GM06990 (cell line): ENCODE data around the gene RNF31.

Experiments
- DNase-seq: peaks from one replicate; pipeline ENCODE4 v3.0.0-alpha.2; 2011; ENCODE audit not compliant: insufficient read length; ENCODE audit errors: extremely low read depth
- H3K27me3 ChIP-seq: replicated peaks from 2 replicates; pipeline ENCODE4 v1.6.0; 2011; ENCODE audit warnings: low read length; ENCODE audit not compliant: control insufficient read depth, insufficient read depth
- H3K36me3 ChIP-seq: 2 replicates; pipeline ENCODE4 v1.5.1; 2011; ENCODE audit warnings: low read length; ENCODE audit not compliant: control insufficient read depth, insufficient read depth
- H3K4me3 ChIP-seq: replicated peaks from 2 replicates; pipeline ENCODE4 v1.5.1; 2011; ENCODE audit warnings: low read depth, mild to moderate bottlenecking, control low read depth, low read length
- CTCF ChIP-seq: IDR thresholded peaks from 2 replicates; pipeline ENCODE4 v1.5.1; 2011; ENCODE audit warnings: low read length, control low read depth, mild to moderate bottlenecking, inconsistent platforms; ENCODE audit not compliant: insufficient read depth, poor library complexity, severe bottlenecking

Gene RNF31

DNA sequence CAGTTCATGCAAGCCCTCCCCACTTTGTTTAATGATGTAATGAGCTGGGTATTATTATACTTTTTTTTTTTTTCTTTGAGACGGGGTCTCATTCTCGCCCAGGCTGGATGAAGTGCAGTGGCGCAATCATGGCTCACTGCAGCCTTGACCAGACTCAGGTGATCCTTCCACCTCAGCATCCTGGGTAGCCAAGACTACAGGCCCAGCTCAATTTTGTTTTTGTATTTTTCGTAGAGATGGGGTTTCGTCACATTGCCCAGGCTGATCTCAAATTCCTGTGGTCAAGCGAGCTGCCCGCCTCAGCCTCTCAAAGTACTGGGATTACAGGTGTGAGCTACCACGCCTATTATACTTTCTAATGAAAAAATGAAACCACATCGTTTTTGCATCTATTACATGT is 37.2 kb upstream of the RNF31 start:
- Histone ChIP-seq H3K27me3 (no peaks in the 10 kb centered on the region), H3K4me3 (no peak overlapping the region), H3K36me3 (no peaks in the 10 kb centered on the region)
- no peak for DNase-seq
- no peak for TF ChIP-seq CTCF

DNA sequence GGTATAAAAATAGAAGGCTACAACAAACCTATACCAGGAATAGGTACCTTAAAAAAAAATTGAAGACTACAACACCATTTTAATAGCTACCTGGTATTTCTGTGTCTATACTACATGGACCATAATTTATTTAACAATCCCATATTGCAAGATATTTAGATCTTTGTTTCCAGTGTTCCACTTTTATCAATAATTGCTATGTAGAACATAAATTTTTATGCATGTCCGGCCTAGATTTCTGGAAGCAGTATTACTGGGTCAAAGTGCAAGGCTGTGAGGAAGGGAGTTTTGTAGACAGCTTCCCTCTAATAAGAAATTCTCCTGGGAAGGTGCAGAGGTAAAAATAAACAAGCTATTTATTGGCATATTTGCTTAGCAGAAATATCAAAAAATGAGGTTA is 36.8 kb upstream of the RNF31 start:
- Histone ChIP-seq H3K36me3 (no peaks in the 10 kb centered on the region), H3K27me3 (no peaks in the 10 kb centered on the region), H3K4me3 (no peak overlapping the region)
- DNase-seq: no peak
- TF ChIP-seq CTCF: no peak

DNA sequence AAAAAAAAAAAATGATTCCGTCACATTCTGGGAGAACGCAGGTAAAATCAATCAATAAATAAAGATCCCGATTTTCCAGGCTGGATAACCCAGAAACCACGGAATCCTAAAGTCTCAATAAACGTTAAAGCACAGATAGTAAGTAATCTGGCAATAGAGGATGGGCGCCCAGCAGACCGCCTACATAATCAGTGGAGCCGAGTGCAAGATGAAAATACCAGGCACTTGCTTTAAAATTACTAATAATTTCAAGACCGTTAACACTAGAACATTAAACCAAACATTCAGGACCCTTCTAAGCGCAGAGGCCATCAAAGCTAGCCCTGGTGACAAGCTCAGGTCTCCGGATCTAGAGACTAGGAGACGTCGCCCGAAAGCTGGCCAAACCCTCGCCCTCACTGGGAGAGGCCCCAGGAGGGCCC is 33.9 kb upstream of the RNF31 start:
- TF ChIP-seq CTCF: no peak
- peaks cover 13% of the 10 kb centered on the region for H3K36me3 ChIP-seq
- peak overlapping the region; percentile 72 for H3K4me3 ChIP-seq
- DNase-seq: no peak
- H3K27me3 ChIP-seq: no peaks in the 10 kb centered on the region

DNA sequence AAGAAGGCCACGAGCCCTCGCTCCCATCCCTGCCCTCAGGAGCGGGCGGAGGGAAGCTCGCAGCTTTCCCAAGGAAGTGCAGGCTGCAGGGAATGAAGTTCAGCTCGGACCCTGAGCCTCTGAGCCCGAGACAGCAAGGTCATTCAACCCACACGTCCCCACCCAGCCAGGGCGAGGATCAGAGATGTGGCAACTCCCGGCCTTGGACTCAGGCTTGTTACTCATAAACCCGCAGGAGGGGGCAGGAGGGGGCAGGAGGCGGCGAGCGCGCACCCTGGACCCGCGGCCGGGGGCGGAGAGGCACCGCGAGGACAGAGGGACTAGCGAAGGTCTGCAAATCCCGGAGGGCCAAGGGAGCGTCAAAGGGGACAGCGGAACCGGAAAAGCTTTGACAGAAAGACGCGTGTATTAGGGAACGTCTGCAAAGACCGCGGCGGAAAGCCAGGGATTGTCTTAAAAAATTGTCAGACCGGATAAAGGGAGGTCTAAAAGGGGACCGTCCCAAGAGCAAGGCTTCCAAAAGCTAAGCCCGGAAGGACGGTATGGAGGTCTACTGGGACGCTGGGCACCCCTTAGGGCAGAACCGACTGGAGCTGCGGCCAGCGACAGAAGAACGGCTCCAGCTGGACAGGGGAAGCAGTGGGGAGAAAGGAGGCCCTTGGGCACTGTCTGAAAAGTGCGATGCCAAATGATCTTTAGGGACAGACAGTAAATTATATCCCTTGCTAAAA is 33.3 kb upstream of the RNF31 start:
- Histone ChIP-seq H3K4me3 (peak overlapping the region; percentile 72), H3K27me3 (no peaks in the 10 kb centered on the region), H3K36me3 (peaks cover 18% of the 10 kb centered on the region)
- DNase-seq: peak; percentile 91
- TF ChIP-seq CTCF: no peak

GRCh38 chr14:24114532-24115421 is 32.5 kb upstream of the RNF31 start, which contains the start of the genes DCAF11 and NRL:
TSS of gene DCAF11 (plus strand) at chr14:24114777. CDS start at chr14:24115595, 818 bp downstream.
TSS of gene NRL (minus strand) at chr14:24114949. CDS start at chr14:24082848, 32,101 bp downstream.
- peak; percentile 99 for DNase-seq
- H3K36me3 ChIP-seq: peaks cover 25% of the 10 kb centered on the region
- no peaks in the 10 kb centered on the region for H3K27me3 ChIP-seq
- TF ChIP-seq CTCF: no peak
- peak within 1 kb of the TSS; percentile 72 for H3K4me3 ChIP-seq
